HEK293 (cell line): ENCODE data around the gene CALML4.

Experiments used
- CTCF ChIA-PET: fragments of 350-600 bp; formaldehyde crosslinking; extraction: SDS; loops from one replicate; lab custom pipeline; 2021; ENCODE audit warnings: antibody characterized with exemption; lab: Yijun Ruan, JAX
- POLR2A ChIA-PET: fragments of 300-600 bp; formaldehyde crosslinking; extraction: SDS; loops from one replicate; lab custom pipeline; 2020; ENCODE audit warnings: antibody characterized with exemption, inconsistent platforms; lab: Yijun Ruan, JAX
- H3K27ac ChIP-seq: fragments of 200-500 bp; sonication (Bioruptor generic); 2 replicates; pipeline ENCODE4 v1.5.1; 2014; ENCODE audit warnings: low read depth, low read length, control low read depth, inconsistent platforms; ENCODE audit errors: extremely low read depth
- H3K36me3 ChIP-seq, 2 experiments: fragments of 200-500 bp in 1 of 2; sonication (Bioruptor generic) in 1 of 2; 1 replicate in 1 of 2; 2 replicates in 1 of 2; pipeline ENCODE4 v1.5.1; 2014 to 2017; ENCODE audit warnings: inconsistent platforms in 2 of 2, low read length in 2 of 2; ENCODE audit not compliant: control insufficient read depth in 2 of 2, insufficient read depth in 1 of 2
- H3K4me1 ChIP-seq: fragments of 200-500 bp; sonication (Bioruptor generic); 2 replicates; pipeline ENCODE4 v1.5.1; 2014; ENCODE audit warnings: mild to moderate bottlenecking, low read length, inconsistent platforms; ENCODE audit not compliant: control insufficient read depth, insufficient read depth
- H3K4me3 ChIP-seq: 2 replicates; pipeline ENCODE4 v1.5.1; 2011; ENCODE audit warnings: low read depth, mild to moderate bottlenecking, control low read depth, low read length, moderate library complexity
- H3K9me3 ChIP-seq: fragments of 200-500 bp; sonication (Bioruptor generic); 2 replicates; pipeline ENCODE4 v1.5.1; 2014; ENCODE audit warnings: low read depth, low read length, inconsistent platforms; ENCODE audit not compliant: control insufficient read depth, insufficient read depth
- BCL11A ChIP-seq: fragments of 450-650 bp; formaldehyde crosslinking; IDR thresholded peaks from 2 replicates; pipeline ENCODE4 v1.5.1; 2016; ENCODE audit warnings: low read depth, missing biosample characterization, missing genetic modification characterization
- KLF9 ChIP-seq: fragments of 450-650 bp; formaldehyde crosslinking; IDR thresholded peaks from 2 replicates; pipeline ENCODE4 v1.5.1; 2016; ENCODE audit warnings: missing biosample characterization, missing genetic modification characterization, low read depth
- SCRT2 ChIP-seq: fragments of 450-650 bp; formaldehyde crosslinking; IDR thresholded peaks from 2 replicates; pipeline ENCODE4 v1.5.1; 2016; ENCODE audit warnings: missing biosample characterization, missing genetic modification characterization
- WT1 ChIP-seq: fragments of 450-650 bp; formaldehyde crosslinking; IDR thresholded peaks from 2 replicates; pipeline ENCODE4 v1.5.1; 2016; ENCODE audit warnings: missing biosample characterization, missing genetic modification characterization
- YY1 ChIP-seq: fragments of 450-650 bp; formaldehyde crosslinking; IDR thresholded peaks from 2 replicates; pipeline ENCODE4 v1.5.1; 2018; ENCODE audit warnings: missing biosample characterization, missing genetic modification characterization
- ZBTB21 ChIP-seq: fragments of 450-650 bp; formaldehyde crosslinking; IDR thresholded peaks from 2 replicates; pipeline ENCODE4 v1.5.1; 2017; ENCODE audit warnings: missing biosample characterization, missing genetic modification characterization
- ZNF132 ChIP-seq: fragments of 450-650 bp; formaldehyde crosslinking; IDR thresholded peaks from 2 replicates; pipeline ENCODE4 v1.5.1; 2017; ENCODE audit warnings: missing biosample characterization, missing genetic modification characterization, borderline replicate concordance
- ZNF223 ChIP-seq: fragments of 450-650 bp; formaldehyde crosslinking; IDR thresholded peaks from 2 replicates; pipeline ENCODE4 v1.5.1; 2016; ENCODE audit warnings: missing biosample characterization, missing genetic modification characterization
- ZNF239 ChIP-seq: fragments of 450-650 bp; formaldehyde crosslinking; IDR thresholded peaks from 2 replicates; pipeline ENCODE4 v1.5.1; 2016; ENCODE audit warnings: missing biosample characterization, missing genetic modification characterization
- ZNF302 ChIP-seq: fragments of 450-650 bp; formaldehyde crosslinking; IDR thresholded peaks from 2 replicates; pipeline ENCODE4 v1.5.1; 2016; ENCODE audit warnings: missing biosample characterization, missing genetic modification characterization, low read depth
- ZNF311 ChIP-seq: fragments of 450-650 bp; formaldehyde crosslinking; IDR thresholded peaks from 2 replicates; pipeline ENCODE4 v1.5.1; 2017; ENCODE audit warnings: missing biosample characterization, missing genetic modification characterization, borderline replicate concordance
- ZNF341 ChIP-seq: fragments of 450-650 bp; formaldehyde crosslinking; IDR thresholded peaks from 2 replicates; pipeline ENCODE4; 2016; ENCODE audit warnings: low read depth, missing biosample characterization, missing genetic modification characterization
- ZNF350 ChIP-seq: fragments of 450-650 bp; formaldehyde crosslinking; IDR thresholded peaks from 2 replicates; pipeline ENCODE4 v1.5.0; 2017; ENCODE audit warnings: missing biosample characterization, mild to moderate bottlenecking, missing genetic modification characterization
- ZNF404 ChIP-seq: fragments of 450-650 bp; formaldehyde crosslinking; IDR thresholded peaks from 2 replicates; pipeline ENCODE4 v1.5.1; 2017; ENCODE audit warnings: missing biosample characterization, missing genetic modification characterization
- ZNF433 ChIP-seq: fragments of 450-650 bp; formaldehyde crosslinking; IDR thresholded peaks from 2 replicates; pipeline ENCODE4 v1.5.1; 2016; ENCODE audit warnings: missing biosample characterization, missing genetic modification characterization, low read depth
- ZNF48 ChIP-seq: fragments of 450-650 bp; formaldehyde crosslinking; IDR thresholded peaks from 2 replicates; pipeline ENCODE4 v1.5.1; 2016; ENCODE audit warnings: missing biosample characterization, missing genetic modification characterization
- ZNF561 ChIP-seq: fragments of 450-650 bp; IDR thresholded peaks from 2 replicates; pipeline ENCODE4 v1.5.1; 2018; ENCODE audit warnings: missing biosample characterization, missing genetic modification characterization, borderline replicate concordance
- ZNF624 ChIP-seq: fragments of 450-650 bp; formaldehyde crosslinking; IDR thresholded peaks from 2 replicates; pipeline ENCODE4 v1.5.1; 2017; ENCODE audit warnings: missing biosample characterization, missing genetic modification characterization
- ZNF76 ChIP-seq: fragments of 450-650 bp; formaldehyde crosslinking; IDR thresholded peaks from 2 replicates; pipeline ENCODE4; 2016; ENCODE audit warnings: low read depth, missing biosample characterization, missing genetic modification characterization, borderline replicate concordance
- ZNF768 ChIP-seq: fragments of 450-650 bp; formaldehyde crosslinking; IDR thresholded peaks from 2 replicates; pipeline ENCODE4 v1.5.1; 2018; ENCODE audit warnings: missing biosample characterization, mild to moderate bottlenecking, missing genetic modification characterization
- ZSCAN23 ChIP-seq: fragments of 450-650 bp; formaldehyde crosslinking; IDR thresholded peaks from 2 replicates; pipeline ENCODE4 v1.5.1; 2016; ENCODE audit warnings: missing biosample characterization, missing genetic modification characterization
- TF ChIP-seq, protein P1 (sequence below): fragments of 450-650 bp; formaldehyde crosslinking; IDR thresholded peaks from 2 replicates; pipeline ENCODE4 v1.5.1; 2017; ENCODE audit warnings: missing biosample characterization, missing genetic modification characterization
- TF ChIP-seq, protein P2 (sequence below): fragments of 450-650 bp; formaldehyde crosslinking; IDR thresholded peaks from 2 replicates; pipeline ENCODE4 v1.5.1; 2016; ENCODE audit warnings: missing biosample characterization, missing genetic modification characterization, borderline replicate concordance
- TF ChIP-seq, protein P3 (sequence below): fragments of 450-650 bp; formaldehyde crosslinking; IDR thresholded peaks from 2 replicates; pipeline ENCODE4 v1.5.1; 2016; ENCODE audit warnings: missing biosample characterization, missing genetic modification characterization
- TF ChIP-seq, protein P4 (sequence below): fragments of 450-650 bp; formaldehyde crosslinking; IDR thresholded peaks from 2 replicates; pipeline ENCODE4 v1.5.1; 2016; ENCODE audit warnings: missing biosample characterization, missing genetic modification characterization

The CALML4 gene

DNA sequence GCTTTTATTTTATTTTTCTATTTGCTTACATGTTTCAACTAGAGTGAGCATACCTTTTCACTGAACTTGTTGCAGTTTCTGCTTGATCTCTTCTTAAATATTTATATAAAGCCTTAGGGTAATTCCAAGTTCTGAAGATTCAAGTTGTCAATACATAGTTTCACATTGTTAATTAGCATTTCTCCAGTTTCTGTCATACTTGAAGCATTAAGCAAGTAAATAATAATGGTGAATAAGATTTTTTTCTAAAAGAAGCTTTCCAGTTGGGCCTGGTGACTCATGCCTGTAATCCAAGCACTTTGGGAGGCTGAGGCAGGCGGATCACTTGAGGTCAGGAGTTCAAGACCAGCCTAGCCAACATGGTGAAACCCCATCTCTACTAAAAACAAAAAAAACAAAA, 53.9 kb downstream of the CALML4 start:
- Histone ChIP-seq H3K4me1 (no peaks in the 10 kb centered on the region), H3K4me3 (no peak overlapping the region), H3K27ac (no peak overlapping the region), H3K9me3 (no peaks in the 10 kb centered on the region), H3K36me3 (peaks cover 11 to 25% of the 10 kb centered on the region in 2 experiments)
- TF ChIP-seq ZNF350 (no peak), ZNF768 (tag by site-specific recombination) (no peak), KLF9 (no peak), YY1 (tag by site-specific recombination) (no peak), ZNF223 (no peak), ZNF76 (no peak), ZNF341 (tag by site-specific recombination) (no peak), ZNF132 (no peak), ZNF311 (tag by site-specific recombination) (no peak), ZSCAN23 (tag by site-specific recombination) (no peak), WT1 (tag by site-specific recombination) (no peak), ZNF302 (tag by site-specific recombination) (no peak), BCL11A (no peak), ZNF48 (tag by site-specific recombination) (no peak)
- TF ChIP-seq, protein P1, sequence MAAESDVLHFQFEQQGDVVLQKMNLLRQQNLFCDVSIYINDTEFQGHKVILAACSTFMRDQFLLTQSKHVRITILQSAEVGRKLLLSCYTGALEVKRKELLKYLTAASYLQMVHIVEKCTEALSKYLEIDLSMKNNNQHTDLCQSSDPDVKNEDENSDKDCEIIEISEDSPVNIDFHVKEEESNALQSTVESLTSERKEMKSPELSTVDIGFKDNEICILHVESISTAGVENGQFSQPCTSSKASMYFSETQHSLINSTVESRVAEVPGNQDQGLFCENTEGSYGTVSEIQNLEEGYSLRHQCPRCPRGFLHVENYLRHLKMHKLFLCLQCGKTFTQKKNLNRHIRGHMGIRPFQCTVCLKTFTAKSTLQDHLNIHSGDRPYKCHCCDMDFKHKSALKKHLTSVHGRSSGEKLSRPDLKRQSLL (tag by site-specific recombination): no peak
- TF ChIP-seq, protein P2, sequence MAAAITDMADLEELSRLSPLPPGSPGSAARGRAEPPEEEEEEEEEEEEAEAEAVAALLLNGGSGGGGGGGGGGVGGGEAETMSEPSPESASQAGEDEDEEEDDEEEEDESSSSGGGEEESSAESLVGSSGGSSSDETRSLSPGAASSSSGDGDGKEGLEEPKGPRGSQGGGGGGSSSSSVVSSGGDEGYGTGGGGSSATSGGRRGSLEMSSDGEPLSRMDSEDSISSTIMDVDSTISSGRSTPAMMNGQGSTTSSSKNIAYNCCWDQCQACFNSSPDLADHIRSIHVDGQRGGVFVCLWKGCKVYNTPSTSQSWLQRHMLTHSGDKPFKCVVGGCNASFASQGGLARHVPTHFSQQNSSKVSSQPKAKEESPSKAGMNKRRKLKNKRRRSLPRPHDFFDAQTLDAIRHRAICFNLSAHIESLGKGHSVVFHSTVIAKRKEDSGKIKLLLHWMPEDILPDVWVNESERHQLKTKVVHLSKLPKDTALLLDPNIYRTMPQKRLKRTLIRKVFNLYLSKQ: no peak
- TF ChIP-seq, protein P3, sequence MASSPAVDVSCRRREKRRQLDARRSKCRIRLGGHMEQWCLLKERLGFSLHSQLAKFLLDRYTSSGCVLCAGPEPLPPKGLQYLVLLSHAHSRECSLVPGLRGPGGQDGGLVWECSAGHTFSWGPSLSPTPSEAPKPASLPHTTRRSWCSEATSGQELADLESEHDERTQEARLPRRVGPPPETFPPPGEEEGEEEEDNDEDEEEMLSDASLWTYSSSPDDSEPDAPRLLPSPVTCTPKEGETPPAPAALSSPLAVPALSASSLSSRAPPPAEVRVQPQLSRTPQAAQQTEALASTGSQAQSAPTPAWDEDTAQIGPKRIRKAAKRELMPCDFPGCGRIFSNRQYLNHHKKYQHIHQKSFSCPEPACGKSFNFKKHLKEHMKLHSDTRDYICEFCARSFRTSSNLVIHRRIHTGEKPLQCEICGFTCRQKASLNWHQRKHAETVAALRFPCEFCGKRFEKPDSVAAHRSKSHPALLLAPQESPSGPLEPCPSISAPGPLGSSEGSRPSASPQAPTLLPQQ (tag by site-specific recombination): no peak
- ChIA-PET CTCF (interaction anchor here (0.6 to 4.5 kb wide), 4 partner anchors 12 to 1526 kb away, joined by 3 to 17 read pairs (median 10); no protein-coding TSS in a partner anchor), POLR2A (interaction anchor here (0.8 kb wide), 1 partner anchor 97 kb away, joined by 5 read pairs; the partner anchor contains the start of gene PIAS1)

DNA sequence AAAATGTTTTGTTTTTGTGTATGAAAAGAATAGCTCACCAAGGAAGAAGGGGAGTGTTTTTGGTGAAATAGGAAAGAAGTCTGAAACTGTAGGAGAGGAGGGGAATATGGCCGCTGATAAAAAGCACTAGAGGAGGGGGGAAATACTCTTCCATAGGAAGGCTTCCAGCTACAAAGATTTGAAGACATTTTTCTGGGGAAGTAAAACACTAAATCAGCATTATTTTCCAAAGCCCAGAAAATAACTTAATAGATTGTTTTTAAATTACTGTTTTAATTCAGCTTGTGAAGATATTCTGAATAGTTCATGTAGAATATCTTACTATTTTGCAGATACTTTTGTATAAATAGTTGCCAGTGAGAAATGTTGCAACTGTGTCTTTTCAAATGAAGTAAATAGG, 54.9 kb downstream of the CALML4 start:
- POLR2A ChIA-PET: interaction anchor here (1.1 kb wide), 1 partner anchor 96 kb away, joined by 3 read pairs; the partner anchor contains the start of gene PIAS1
- H3K36me3 ChIP-seq: peaks cover 9 to 17% of the 10 kb centered on the region in 2 experiments
- CTCF ChIA-PET: interaction anchor here (0.7 to 1.0 kb wide), 3 partner anchors 10 to 291 kb away, joined by 4 read pairs; no protein-coding TSS in a partner anchor

More for the DNA sequence above, 54.9 kb downstream of the CALML4 start:
- Histone ChIP-seq H3K4me1 (no peaks in the 10 kb centered on the region), H3K27ac (no peak overlapping the region), H3K4me3 (no peak overlapping the region), H3K9me3 (no peaks in the 10 kb centered on the region)
- TF ChIP-seq ZNF433 (tag by site-specific recombination) (no peak), ZNF561 (tag by site-specific recombination) (no peak), ZNF404 (tag by site-specific recombination) (no peak), ZNF239 (no peak), SCRT2 (tag by site-specific recombination) (no peak), ZBTB21 (tag by site-specific recombination) (no peak), ZNF341 (tag by site-specific recombination) (no peak), KLF9 (no peak), ZNF624 (tag by site-specific recombination) (no peak)
- TF ChIP-seq, protein P4, sequence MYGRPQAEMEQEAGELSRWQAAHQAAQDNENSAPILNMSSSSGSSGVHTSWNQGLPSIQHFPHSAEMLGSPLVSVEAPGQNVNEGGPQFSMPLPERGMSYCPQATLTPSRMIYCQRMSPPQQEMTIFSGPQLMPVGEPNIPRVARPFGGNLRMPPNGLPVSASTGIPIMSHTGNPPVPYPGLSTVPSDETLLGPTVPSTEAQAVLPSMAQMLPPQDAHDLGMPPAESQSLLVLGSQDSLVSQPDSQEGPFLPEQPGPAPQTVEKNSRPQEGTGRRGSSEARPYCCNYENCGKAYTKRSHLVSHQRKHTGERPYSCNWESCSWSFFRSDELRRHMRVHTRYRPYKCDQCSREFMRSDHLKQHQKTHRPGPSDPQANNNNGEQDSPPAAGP (tag by site-specific recombination): no peak
